HuH-7.5 (cell line): Measurements from ENCODE around the gene FUNDC2.
"Not testable (repeated sequence)": the region's sequence is repeated elsewhere in the genome, so short reads cannot be mapped to it uniquely, and the experiment has no call there.

Source experiments
- DNase-seq: peaks from one replicate; pipeline ENCODE4 v3.0.0; 2011; ENCODE audit warnings: low spot score

Gene FUNDC2, protein sequence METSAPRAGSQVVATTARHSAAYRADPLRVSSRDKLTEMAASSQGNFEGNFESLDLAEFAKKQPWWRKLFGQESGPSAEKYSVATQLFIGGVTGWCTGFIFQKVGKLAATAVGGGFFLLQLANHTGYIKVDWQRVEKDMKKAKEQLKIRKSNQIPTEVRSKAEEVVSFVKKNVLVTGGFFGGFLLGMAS

DNA sequence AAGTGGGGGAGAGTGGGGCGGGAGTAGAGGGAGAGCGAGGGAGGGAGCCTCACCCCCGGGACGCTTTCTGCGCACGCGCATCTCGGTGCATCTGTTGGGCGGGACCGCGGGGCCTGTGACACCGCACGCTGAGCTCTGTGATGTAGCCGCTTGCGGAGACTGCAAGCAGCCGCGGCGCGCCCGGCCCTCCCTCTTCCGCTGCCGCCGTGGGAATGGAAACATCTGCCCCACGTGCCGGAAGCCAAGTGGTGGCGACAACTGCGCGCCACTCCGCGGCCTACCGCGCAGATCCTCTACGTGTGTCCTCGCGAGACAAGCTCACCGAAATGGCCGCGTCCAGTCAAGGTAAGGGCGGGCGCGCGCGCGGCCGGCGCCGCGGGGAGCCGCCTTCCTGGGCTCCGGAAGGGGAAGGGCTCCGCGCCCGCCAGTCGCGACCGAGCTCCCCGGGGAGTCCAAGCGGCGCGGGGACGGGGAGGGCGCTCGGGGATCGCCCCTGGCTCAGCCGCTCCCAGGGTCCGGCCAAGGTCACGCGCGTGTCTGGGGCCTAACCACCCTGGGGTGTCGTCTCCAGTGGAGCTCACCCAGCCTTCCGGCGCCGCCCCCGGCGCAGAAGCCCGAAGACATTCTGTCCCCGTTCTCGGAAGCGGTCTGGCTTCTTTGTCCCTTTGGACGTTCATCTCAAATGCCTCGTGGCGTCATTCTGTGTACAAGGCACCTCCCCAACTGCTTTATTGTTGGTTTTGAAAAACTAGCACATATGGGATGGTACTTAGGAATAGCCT lies at the start of gene FUNDC2:
Gene FUNDC2 (plus strand): TSS at position 118 of the 782 bp plus-strand sequence. CDS start 95 bp downstream, at position 213.
- peak; percentile 54 for DNase-seq

DNA sequence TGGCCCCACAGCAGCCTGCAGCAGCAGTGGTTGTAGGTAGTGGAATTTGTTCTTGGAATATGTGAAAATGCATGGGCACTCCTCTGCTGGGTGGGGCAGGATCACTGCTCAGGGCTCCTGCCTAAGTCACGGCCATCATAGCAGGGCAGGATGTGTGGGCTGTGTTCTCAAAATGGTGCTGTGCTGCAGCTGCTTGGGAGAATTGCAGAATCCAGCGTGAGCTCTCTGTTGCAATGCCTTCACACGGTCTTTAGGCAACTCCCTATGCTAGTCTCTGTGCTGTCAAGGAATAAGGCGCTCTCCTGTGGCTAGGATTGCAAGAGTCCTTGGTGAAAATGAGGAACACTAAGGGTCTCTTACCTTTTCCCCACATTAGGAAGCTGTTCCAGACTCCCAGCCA lies 47.0 kb upstream of the FUNDC2 start:
- DNase-seq = no peak

DNA sequence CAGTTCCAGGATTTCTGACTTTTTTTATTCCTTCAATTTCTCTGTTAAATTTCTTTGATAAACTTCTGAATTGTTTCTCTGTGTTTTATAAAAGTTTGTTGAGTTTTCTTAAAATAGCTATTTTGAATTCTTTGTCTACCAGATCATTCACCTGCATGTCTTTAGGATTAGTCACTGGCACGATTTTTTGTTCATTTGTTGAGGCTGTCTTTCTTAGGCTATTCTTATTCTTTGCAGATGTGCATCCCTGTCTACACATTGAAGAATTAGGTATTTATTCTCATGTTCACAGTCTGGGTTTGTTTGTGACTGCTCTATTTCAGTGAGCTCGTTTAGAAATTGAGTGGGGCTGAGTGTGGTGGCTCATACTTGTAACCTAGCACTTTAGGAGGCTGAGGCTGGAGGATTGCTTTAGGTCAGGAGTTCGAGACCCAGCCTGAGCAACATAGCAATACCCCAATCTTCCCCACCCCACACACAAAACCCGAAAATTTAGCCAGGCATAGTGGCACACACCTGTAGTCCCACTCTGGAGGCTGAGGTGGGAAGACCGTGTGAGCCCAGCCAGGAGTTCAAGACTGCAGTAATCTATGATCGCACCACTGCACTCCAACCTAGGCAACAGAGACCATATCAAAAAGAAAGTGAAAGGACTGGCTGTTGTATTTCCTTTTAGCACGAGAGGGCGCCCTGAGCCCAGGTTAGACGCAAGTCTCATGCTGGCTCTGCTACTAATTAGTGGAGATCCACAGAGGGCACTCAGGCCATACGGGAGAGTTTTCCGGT lies 46.1 kb upstream of the FUNDC2 start:
- no peak for DNase-seq

DNA sequence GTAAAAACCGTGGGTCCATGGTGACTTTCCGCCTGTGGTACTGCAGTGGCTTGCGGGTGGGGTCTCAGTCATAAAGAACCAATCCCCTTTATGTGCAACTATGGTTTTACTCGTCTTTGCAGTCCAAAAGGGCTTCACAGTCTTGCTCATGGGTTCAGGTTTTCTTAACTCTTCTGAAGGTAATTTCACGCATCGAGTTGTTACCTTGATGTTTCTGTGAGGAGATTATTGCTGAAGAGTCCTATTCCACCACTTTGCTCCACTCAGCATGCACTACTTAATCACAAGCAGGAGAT lies 45.6 kb upstream of the FUNDC2 start:
- DNase-seq = no peak

DNA sequence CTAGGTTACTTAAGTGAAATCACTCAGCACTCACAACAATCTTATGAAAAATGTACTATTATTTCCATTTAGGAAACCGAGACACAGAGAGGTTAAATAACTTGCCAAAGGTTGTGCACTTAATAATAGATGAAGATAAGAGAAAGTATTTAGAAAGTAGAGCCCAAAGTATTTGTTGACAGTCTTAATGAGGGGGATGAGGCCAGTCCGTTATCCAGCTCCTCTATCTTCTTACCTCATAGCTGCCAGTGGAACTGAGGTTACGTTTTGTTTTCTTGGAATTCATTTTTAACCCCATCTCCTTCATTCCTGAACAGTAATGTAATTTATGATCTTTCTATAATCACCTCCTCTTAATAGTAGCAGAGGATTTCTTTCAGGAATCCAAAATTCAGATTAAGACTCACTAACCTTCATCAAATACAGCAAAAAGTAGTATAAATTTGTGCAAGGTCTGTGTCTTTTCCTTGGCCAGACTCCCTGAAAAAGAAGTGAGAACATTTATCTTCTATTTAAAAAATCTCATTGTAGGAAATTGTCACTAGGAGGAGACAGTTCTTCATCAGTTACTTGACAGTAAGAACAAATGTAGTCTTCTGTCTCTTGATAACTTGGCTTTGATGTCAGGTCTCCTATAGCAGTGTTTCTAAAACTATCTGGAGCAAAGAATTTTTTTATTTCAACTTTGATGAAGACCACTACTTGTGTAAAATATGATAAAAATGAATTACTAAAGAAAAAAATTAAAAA lies 39.6 kb upstream of the FUNDC2 start:
- no peak for DNase-seq

DNA sequence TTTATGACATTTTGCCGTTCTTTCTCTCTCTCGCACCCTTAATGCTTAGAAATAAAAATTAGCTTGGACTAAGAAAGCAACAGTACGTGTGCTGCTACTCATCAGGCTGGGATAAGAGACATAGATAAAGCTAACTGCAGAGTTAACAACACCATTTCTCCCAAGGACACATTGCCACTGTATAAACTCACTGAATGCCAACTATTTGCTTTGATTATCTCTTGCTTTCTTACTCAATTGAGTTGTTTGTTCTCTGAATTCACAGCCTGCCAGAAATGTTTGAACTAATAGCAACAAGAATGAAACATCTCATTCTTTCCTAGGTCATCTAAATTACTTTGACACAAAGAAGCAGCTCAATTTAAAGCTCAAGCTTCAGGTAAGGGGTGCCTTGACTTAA lies 38.7 kb upstream of the FUNDC2 start:
- no peak for DNase-seq

DNA sequence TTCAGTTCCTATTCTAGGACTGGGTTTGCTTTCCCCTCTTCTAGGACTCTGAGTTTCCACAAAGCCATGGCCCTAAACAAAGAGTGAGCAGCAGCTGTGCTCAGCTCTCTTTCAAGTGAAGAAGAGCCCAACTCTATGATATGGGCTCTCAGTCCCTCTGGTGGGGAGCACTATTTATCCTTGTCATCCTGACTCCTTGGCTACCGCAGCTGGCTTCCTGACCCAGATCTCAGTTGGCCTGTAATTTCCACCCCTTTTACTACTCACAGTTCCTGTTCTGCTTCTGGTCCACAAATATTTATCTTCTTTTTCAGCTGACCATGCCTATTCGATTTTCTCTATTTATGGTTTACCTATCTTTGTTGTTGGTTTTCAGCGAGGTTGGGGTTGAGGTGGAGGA lies 37.9 kb upstream of the FUNDC2 start:
- no peak for DNase-seq

DNA sequence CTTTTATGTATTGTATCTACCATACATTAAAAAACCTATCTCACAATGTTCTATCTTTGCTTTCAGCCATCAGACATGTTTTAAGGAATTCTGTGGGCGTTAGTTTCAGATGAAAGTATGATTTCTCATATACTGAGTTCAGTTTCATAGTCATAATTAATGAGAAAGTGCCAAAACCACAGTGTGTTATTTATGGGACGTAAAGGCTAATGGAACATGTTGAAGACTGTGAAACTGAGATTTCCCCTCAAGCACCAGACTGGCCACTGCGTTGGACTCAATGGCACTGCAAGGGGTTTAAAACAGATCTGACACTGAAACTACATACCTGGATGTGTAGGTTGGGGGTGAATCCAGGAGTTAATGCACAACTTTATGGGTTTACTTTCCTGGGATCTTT lies 36.1 kb upstream of the FUNDC2 start:
- DNase-seq = no peak

DNA sequence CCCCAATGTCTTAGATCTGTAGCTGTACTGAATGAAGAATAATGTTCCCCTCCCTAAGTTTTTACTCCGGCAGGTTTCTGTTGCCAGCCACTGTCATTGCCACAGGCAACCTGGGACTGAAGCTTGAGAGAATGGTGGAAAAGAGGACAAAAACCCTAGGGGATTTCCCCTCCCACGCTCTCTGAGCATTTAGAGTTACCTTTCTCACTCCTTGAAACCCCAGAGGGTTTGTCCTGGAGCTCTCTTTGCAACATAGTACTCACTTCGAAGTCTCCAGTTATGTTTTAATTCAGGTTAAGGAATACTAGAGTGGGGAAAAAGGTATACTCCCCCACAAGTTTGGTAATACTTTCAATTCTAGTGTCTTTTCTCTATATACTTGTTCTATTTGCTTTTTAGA lies 35.6 kb upstream of the FUNDC2 start:
- no peak for DNase-seq

DNA sequence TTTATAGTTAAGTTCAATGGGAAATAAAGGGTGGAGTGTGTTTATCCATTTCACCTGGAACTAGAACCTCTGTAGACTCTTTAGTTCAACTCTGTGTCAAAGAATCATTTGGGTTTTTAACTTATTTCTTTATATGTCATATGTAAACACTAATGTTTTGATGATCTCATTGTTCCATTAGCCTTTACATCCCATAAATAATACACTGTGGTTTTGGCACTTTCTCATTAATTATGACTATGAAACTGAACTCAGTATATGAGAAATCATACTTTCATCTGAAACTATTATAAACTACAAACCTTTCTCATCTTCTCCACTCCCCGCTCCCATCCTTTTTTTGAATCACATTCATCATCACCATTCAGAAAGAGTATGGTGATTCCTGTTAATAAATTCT lies 35.2 kb upstream of the FUNDC2 start:
- no peak for DNase-seq

DNA sequence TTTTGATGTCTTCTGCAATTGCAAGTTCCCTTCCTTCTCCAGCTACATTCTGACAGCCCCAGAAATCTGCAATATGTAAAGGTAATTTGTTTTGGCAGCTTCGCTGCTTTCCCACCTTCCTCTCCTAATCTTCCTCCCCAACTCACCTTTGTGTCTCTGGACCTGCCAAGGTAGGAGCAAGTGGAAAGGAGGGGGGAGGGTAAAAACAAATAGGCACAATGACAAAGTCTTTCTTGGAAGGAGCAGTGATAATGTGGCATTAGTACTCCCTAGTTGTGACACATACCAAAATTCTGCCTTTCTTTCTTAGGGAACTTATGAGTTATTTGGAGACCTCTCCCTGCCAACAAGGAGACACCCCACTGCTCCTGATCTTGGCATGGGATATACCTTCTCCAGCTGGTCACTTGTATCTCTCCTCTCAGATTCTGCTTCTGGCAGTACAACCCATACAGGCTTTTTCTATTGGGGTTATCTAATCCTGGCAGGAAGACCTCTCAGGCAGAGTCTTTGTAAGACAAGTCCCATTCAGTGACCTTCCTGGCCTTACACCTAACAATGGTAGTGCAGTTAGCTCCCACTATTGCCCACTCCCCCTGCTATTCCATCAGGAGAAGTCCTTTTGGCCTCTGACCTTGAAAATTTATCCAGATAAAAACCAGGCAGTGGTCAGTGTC lies 28.3 kb upstream of the FUNDC2 start:
- no peak for DNase-seq

DNA sequence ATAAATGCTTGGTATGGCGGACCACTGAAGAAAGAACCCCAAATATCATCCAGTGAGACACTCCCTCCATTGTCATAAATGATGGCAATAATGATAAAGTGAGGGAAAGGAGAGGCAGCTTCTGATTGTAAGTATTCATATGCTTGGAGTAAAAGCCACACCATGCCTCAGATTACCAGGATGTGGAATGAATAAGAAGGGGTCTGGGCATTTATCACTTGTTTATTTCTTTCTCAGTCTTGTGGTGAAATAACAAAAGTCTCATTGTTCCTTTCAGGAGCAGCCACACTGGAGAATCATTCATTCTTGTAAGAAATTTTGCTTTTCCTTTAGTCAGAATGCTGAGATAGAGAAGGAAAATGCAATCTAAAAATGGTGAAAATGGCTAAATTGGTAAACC lies 25.8 kb upstream of the FUNDC2 start:
- no peak for DNase-seq

DNA sequence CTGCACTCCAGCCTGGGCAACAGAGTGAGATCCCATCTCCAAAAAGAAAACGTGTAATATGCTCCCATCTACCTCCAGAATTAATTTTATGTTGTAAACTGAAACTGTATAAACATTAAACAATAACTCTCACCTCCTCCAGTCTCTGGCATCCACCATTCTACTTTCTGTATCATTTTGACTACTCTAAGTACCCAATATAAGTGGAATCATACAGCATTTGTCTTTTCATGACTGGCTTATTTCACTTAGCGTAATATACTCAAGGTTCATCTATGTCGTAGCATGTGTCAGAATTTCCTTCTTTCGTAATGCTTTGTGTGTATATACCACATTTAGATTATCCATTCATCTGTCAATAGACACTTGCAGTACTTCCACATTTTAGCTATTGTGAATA lies 24.8 kb upstream of the FUNDC2 start:
- no peak for DNase-seq

DNA sequence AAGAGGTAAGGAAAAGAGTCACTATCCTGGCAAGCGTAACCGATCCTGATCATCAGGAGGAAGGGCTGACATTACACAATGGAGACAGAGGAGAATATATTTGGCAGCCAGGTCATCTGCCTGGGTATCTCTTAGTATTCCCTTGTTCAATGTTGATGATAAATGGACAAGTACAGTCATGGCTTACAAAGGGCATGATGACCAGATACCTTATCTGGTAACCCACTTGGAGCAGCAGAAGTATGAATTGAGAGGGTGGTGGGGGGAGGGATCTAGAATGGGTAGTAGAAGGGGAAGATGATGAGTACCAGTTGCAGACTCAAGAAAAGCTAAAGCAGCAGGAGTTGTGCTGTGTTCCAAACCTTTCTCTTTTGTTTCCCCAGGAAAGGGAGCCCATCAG lies 21.5 kb upstream of the FUNDC2 start:
- DNase-seq = no peak

DNA sequence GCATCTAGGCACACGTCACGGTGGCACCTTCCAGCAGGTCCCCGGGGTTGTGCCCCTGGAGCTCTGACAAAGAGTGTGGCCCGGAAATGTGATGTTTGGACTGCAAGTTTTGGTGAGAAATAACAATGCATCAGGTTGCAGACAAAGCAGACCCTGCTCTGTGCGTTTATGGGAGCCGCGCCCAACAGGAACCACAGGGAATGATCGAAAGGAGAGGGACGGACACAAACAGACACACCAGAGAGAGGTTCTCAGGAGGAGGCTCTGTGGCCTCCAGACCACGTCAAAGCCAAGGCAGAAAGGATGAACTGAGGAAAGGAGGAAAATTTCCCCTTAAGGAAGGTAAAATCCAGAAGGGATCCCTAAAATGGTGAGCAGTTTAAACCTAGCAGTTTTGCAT lies 20.3 kb upstream of the FUNDC2 start:
- DNase-seq = not testable (repeated sequence)

DNA sequence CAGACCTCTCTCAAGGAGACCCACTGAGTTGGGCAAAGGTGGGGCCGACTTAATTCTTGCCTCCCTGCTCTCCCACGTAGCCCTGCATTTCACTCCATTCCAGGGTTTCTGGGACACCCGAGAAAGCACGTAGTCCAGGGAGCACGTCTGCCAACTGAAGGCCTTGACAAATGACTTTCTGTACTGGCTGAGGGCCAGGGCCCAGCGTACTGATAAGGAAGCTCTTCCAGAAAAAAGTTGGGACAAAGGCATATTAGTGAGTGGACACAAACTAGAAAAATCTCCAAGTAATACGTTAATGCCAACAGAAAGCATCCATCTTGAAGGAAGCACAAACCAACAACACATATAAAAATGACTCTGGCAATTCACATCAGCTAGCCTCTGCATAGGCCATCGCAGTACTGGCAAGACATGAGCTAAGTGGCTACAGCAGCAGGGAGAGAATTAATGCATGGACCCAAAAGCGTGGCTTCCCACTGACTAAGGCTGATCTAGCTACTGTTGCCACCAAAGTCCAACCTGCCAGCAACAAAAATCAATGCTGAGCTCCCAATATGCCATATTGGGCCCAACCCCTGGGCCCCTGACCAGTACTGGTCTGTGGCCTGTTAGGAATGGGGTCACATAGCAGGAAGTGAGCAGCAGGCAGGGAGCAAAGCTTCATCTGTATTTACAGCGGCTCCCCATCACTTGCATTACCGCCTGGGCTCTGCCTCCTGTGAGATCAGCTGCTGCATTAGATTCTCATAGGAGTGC lies 19.6 kb upstream of the FUNDC2 start:
- DNase-seq = not testable (repeated sequence)

DNA sequence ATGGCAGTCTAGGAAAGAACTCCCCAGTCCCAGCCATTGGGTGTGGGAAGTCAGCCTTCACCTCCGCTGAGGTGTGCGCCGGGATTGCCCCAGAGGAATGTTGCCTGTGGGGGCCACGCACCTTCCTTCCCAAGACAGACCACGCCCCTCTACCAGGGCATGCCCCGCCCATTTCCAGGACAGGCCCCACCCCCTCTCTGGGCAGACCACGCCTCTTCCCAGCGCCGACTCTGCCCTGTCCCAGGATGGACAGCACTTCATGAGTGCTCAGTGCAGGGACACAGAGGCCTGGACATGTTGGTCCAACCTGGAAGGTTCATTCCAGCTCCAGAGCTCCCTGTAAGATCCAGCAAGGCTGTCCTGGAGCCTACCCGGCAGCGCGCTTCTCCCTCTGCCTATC lies 18.1 kb upstream of the FUNDC2 start:
- DNase-seq = not testable (repeated sequence)

DNA sequence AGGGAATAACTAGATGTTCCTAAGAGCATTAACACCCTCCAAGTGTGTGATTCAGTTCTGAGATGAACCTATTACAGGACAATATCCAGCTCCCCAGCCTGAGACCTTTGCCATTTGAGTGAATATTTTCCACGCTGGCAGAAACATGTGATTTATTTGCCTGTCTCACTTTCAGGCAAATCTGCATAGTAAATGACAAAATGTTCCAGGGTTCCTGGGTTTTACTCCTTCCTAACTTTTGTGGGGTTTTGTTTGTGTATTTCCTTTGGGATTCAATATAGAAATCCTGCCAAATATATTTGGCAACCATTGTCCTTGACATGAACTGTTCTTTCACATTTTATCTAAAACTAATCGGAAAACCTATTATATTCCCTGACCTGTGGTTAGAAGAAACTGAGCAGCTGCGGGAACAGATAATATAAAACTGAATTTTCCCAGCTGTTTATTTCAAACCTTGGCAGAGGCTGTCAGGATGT lies 16.6 kb upstream of the FUNDC2 start:
- no peak for DNase-seq

DNA sequence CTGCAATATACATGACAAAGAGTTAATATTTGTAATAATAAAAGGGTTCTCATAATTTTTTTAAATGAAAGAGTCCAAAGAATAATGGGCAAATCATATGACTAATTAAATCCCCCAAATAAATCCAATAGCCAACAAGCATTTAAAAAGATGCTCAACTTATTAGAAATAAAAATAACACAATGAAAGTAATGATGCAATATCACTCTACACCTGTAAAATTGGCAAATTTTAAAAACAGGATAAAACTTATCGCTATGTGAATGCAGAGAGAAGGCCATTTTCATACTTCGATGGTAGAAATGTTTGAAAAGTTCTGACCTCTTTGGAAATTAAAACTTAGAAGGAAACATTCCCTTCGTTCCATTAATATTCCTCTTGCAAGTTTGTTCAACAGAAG lies 6.1 kb upstream of the FUNDC2 start:
- DNase-seq = no peak

DNA sequence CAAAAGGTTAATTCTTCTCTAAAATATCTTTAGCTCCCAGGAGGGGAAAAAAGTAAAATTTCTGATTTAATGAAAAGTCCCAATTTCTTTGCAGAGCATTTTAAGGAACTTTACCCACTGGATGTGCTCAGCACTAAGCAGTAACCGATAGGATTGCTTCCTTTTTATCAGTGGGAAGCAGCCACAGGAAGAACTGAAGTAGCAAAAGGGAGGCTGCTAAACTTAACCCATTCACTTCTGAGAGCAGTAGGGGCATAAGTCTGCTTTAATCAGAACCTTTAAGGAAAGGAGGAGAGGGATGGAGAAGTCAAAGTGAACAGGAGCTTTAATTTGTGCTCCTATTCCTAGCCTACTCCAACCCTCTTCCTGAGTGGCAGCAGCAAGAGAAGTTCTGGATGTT lies 4.1 kb upstream of the FUNDC2 start, which contains the start of gene F8:
Gene F8 (minus strand): TSS at position 139 of the 400 bp plus-strand sequence. CDS start 171 bp downstream, outside the sequence.
- no peak for DNase-seq
